Ovary (tissue), 9 donors: Measurements from ENCODE around the gene BORCS5. TPM values are rescaled to one million over a fixed set of nuclear protein-coding genes. Genes with fewer than 3 reads are reported as not detected.
A peak's percentile ranks its signal among the peaks of the same experiment; 100 is the strongest.

Source experiments
- DNase-seq, 5 donors: peaks; one replicate each; pipeline ENCODE4 v3.0.0-alpha.2; 2019 to 2020
- H3K27ac ChIP-seq, 2 donors: fragments of 200-600 bp; one replicate each; pipeline versions ENCODE4 v1.5.1 to v1.8.0; 2019 to 2022
- H3K27me3 ChIP-seq: fragments of 200-600 bp; one replicate; pipeline ENCODE4 v1.8.0; 2022
- H3K36me3 ChIP-seq: fragments of 200-600 bp; sonication (generic); one replicate; pipeline ENCODE4 v1.5.1; 2019
- H3K4me1 ChIP-seq: one replicate; pipeline ENCODE4 v1.8.1; 2013; ENCODE audit warnings: mild to moderate bottlenecking, moderate library complexity; ENCODE audit not compliant: insufficient read depth
- H3K4me3 ChIP-seq: fragments of 200-600 bp; sonication (generic); one replicate; pipeline ENCODE4 v1.5.1; 2017
- H3K9me3 ChIP-seq, 2 donors: fragments of 200-600 bp in 1 of 2; sonication (generic) in 1 of 2; one replicate each; pipeline versions ENCODE4 v1.5.1 to v1.8.1; 2013 to 2019; ENCODE audit warnings: mild to moderate bottlenecking in 1 of 2, moderate library complexity in 1 of 2
- EP300 ChIP-seq: sonication (generic); formaldehyde crosslinking; IDR thresholded peaks from one replicate; pipeline ENCODE4 v1.6.1; 2017; ENCODE audit warnings: antibody characterized with exemption
- POLR2A ChIP-seq: fragments of 450-650 bp; IDR thresholded peaks from one replicate; pipeline ENCODE4 v1.6.1; 2017; ENCODE audit warnings: antibody characterized with exemption, mild to moderate bottlenecking, moderate library complexity
- WGBS, 3 donors: extraction: QIAGEN DNeasy Blood & Tissue Kit in 1 of 3; methylation state at CpG; one replicate each; pipeline versions ENCODE4 v1.1.5 to v1.1.7; 2013 to 2017; 5-methylcytosine and 5-hydroxymethylcytosine counted together
- intact Hi-C, 4 donors: fragments of 100-400 bp; cut with DNase I; formaldehyde crosslinking; loops; one replicate each; pipeline versions ENCODE4 v1.11.0 to v1.15.1; 2022 to 2023
- polyA plus RNA-seq, 2 donors: library from polyadenylated mRNA; stranded (reverse); fragments of 200-250 nt in 1 of 2; fragments of 350-450 nt in 1 of 2; fragmentation: Illumina TruSeq in 1 of 2; extraction: RNeasy Lipid Tissue Mini Kit (QIAGEN cat#74804) in 1 of 2; gene quantifications; one replicate each; pipeline ENCODE4 v1.2.3, GENCODE V29; 2013 to 2014
- total RNA-seq, 7 donors: library from RNA; depleted of rRNA in 2 of 7; stranded (reverse); fragments of >200 nt in 2 of 7; fragmentation: NEBNext Ultra II Directional in 3 of 7; extraction: Animal tissue kit (Norgen Biotek cat#: 25700) in 3 of 7; gene quantifications; one replicate each; pipeline versions ENCODE4 v1.1.0 to v1.2.4, GENCODE V29; 2016 to 2023
- TF ChIP-seq, protein P1 (sequence below), 3 donors: fragments of 450-650 bp in 2 of 3; fragments of 200-600 bp in 1 of 3; IDR thresholded peaks; one replicate each; pipeline versions ENCODE4 v1.5.1 to v1.8.0; 2016 to 2022; ENCODE audit warnings: antibody characterized with exemption in 3 of 3, mild to moderate bottlenecking in 1 of 3
- donor health status: DM: no; HTN: no; CAD: no; lungs with moderate emphysema.
- donor health status: DM: no; HTN: no; CAD: no.
- donor health status: Bipolar disorder and iron deficiency.
- donor health status: DM: yes; HTN: yes; CAD: no.
- donor health status: DM: no; HTN: no; CAD: no.
- donor health status: DM: yes; HTN: yes; CAD: no.

Gene BORCS5
- total and polyA plus RNA-seq, 9 donors: 6.2 to 20.4 (median 11.5) TPM

DNA sequence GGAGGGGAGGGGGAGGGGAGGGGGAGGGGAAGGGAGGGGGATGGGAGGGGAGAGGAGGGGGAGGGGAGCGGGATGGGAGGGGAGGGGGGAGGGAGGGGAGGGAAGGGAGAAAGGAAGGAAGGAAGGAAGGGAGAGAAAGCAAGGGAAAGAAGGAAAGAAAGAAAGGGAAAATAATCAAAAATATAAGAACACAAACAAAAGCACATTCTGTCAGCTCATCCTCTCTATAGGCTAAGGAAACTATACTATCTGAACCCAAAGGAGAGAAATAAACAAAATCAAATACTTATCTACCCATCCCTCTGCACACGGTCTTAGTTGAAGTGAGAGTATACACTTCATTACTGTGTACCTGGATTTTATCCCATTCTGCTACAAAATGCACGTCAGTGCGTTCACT lies 33.8 kb upstream of the BORCS5 start:
- intact Hi-C loops: loop anchor here in 1 of 4 donors (10.0 kb wide), 1 partner anchor 238 kb away; no protein-coding TSS in a partner anchor
- H3K27ac ChIP-seq: no peak overlapping the region
- no peaks in the 10 kb centered on the region for H3K36me3 ChIP-seq
- H3K27me3 ChIP-seq: no peaks in the 10 kb centered on the region
- H3K4me3 ChIP-seq: no peak overlapping the region
- no peaks in the 10 kb centered on the region for H3K9me3 ChIP-seq
- peaks cover 9% of the 10 kb centered on the region for H3K4me1 ChIP-seq
- DNase-seq: no peak
- 59 to 87% (median 75%) methylated on average over 4 of the region's 4 CpGs for WGBS, 3 donors
- no peak for TF ChIP-seq POLR2A
- TF ChIP-seq EP300: no peak
- TF ChIP-seq, protein P1, sequence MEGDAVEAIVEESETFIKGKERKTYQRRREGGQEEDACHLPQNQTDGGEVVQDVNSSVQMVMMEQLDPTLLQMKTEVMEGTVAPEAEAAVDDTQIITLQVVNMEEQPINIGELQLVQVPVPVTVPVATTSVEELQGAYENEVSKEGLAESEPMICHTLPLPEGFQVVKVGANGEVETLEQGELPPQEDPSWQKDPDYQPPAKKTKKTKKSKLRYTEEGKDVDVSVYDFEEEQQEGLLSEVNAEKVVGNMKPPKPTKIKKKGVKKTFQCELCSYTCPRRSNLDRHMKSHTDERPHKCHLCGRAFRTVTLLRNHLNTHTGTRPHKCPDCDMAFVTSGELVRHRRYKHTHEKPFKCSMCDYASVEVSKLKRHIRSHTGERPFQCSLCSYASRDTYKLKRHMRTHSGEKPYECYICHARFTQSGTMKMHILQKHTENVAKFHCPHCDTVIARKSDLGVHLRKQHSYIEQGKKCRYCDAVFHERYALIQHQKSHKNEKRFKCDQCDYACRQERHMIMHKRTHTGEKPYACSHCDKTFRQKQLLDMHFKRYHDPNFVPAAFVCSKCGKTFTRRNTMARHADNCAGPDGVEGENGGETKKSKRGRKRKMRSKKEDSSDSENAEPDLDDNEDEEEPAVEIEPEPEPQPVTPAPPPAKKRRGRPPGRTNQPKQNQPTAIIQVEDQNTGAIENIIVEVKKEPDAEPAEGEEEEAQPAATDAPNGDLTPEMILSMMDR (IDR thresholded peaks at IDR 0.05): no peak

DNA sequence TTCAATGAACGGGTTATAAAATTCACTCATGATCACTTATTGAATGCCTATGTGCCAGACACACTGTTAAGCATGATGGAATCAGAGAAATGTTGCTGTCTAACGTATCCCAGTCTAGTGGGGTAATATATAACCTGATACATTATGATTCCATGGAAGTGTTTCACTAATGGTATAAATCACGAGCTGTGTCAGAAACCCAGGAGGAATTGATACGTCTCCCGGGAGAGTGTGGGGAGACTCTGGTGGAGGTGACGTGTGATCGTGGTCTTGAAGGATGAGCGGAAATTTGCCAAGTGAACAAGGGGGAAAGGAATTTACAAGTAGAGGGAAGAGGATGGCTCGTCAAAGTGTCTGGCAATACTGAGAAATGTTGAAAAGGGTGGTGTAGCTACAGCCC lies 33.3 kb upstream of the BORCS5 start:
- intact Hi-C loops: loop anchor here in 1 of 4 donors (10.0 kb wide), 1 partner anchor 239 kb away; no protein-coding TSS in a partner anchor
- 75 to 83% (median 81%) methylated on average over 9 of the region's 9 CpGs for WGBS, 3 donors
- no peak overlapping the region for H3K27ac ChIP-seq

DNA sequence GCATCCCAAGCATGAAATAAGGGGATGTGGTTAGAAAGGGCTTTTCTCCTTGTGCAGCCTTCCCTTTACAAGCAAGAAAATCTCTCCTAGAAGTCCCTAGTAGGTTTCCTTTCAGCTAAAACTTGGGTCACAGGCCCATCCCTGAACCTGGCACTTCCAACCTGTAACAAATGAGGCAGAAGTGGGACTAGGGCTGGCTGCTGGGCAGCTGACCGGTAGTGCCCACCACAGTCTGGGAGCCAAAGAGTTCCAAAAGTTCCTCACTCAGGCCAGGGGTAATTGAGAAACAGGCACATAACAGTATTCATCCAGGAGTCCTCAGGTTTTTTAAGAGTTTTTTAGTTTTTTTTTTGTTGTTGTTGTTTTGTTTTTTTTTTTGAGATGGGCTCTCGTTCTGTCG lies 30.6 kb upstream of the BORCS5 start:
- Histone ChIP-seq H3K27me3 (no peaks in the 10 kb centered on the region), H3K36me3 (no peaks in the 10 kb centered on the region), H3K4me1 (no peaks in the 10 kb centered on the region), H3K9me3 (no peaks in the 10 kb centered on the region), H3K27ac (no peak overlapping the region), H3K4me3 (no peak overlapping the region)
- no peak for DNase-seq
- TF ChIP-seq, protein P1 (IDR thresholded peaks at IDR 0.05): no peak
- TF ChIP-seq POLR2A (no peak), EP300 (no peak)
- WGBS, 3 donors: 77 to 89% (median 84%) methylated on average over 3 of the region's 3 CpGs
- intact Hi-C loops: loop anchor here in 1 of 4 donors (10.0 kb wide), 1 partner anchor 241 kb away; no protein-coding TSS in a partner anchor

More for the DNA sequence above, 33.3 kb upstream of the BORCS5 start:
- H3K4me1 ChIP-seq: peaks cover 9% of the 10 kb centered on the region
- DNase-seq: no peak
- no peaks in the 10 kb centered on the region for H3K9me3 ChIP-seq
- H3K36me3 ChIP-seq: no peaks in the 10 kb centered on the region
- H3K4me3 ChIP-seq: no peak overlapping the region
- H3K27me3 ChIP-seq: no peaks in the 10 kb centered on the region
- TF ChIP-seq EP300 (no peak), POLR2A (no peak)
- TF ChIP-seq, protein P1 (IDR thresholded peaks at IDR 0.05): no peak

DNA sequence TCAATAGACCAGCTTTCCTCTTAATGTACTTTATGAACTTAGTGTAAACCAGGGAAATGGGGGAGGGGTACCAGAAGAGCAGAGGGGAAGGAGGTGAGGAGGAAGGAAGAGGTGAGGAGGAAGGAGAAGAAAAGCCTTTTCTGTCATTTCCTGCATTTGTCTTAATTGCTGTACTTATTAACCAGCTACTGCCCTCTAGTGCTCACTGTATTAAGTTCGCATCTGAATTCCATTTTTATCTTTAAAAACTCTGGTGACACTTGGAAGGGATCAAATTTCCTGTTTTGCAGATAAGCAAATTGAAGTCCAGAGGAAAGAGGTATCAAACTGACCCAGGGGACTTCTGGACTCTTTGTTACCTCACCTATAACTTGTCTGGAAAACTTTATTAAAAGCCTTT lies 29.1 kb upstream of the BORCS5 start:
- Histone ChIP-seq H3K36me3 (no peaks in the 10 kb centered on the region), H3K9me3 (no peaks in the 10 kb centered on the region), H3K4me1 (no peaks in the 10 kb centered on the region), H3K4me3 (no peak overlapping the region), H3K27ac (no peak overlapping the region), H3K27me3 (no peaks in the 10 kb centered on the region)
- intact Hi-C loops: loop anchor here in 1 of 4 donors (10.0 kb wide), 1 partner anchor 243 kb away; no protein-coding TSS in a partner anchor
- DNase-seq: no peak
- TF ChIP-seq EP300 (no peak), POLR2A (no peak)
- TF ChIP-seq, protein P1 (IDR thresholded peaks at IDR 0.05): peak; percentile 46 to 61 (median 58)
- WGBS, 3 donors: 0 to 2% (median 2%) methylated on average over 1 of the region's 1 CpG
